OCI-LY3 (cell line): ENCODE data around the gene FMN1.

Experiments
- H2AFZ ChIP-seq: fragments of 200-600, 300-600 bp; shearing (Covaris generic); 2 replicates; pipeline ENCODE4 v1.6.0; 2014; ENCODE audit warnings: antibody characterized with exemption, low read depth, low read length
- H3K27ac ChIP-seq: fragments of 200-600, 300-600 bp; sonication (generic); 2 replicates; pipeline ENCODE4 v1.5.1; 2014; ENCODE audit warnings: mild to moderate bottlenecking, low read length, moderate library complexity, mixed read lengths
- H3K27me3 ChIP-seq: fragments of 200-600, 300-600 bp; sonication (generic); 2 replicates; pipeline ENCODE4 v1.6.1; 2014; ENCODE audit warnings: low read depth, low read length, mixed read lengths
- H3K36me3 ChIP-seq: fragments of 200-600, 300-600 bp; sonication (generic); replicated peaks from 2 replicates; pipeline ENCODE3; 2014; ENCODE audit warnings: low read depth, low read length, mixed read lengths
- H3K4me1 ChIP-seq: fragments of 300-600, 200-600 bp; sonication (generic); 2 replicates; pipeline ENCODE4 v1.6.1; 2014; ENCODE audit warnings: low read length, mixed read lengths
- H3K4me2 ChIP-seq: fragments of 200-600, 300-600 bp; sonication (generic); 2 replicates; pipeline ENCODE4 v1.6.1; 2014; ENCODE audit warnings: low read length, mixed read lengths
- H3K4me3 ChIP-seq: fragments of 300-600, 200-600 bp; sonication (generic); 2 replicates; pipeline ENCODE4 v1.5.1; 2014; ENCODE audit warnings: antibody characterized with exemption, mild to moderate bottlenecking, low read length, moderate library complexity
- H3K79me2 ChIP-seq: fragments of 300-600, 200-600 bp; shearing (Covaris generic); 2 replicates; pipeline ENCODE4 v1.6.1; 2014; ENCODE audit warnings: mild to moderate bottlenecking, low read length, mixed read lengths
- H3K9ac ChIP-seq: fragments of 300-600, 200-600 bp; shearing (Covaris generic); 2 replicates; pipeline ENCODE4 v1.6.0; 2014; ENCODE audit warnings: mild to moderate bottlenecking, low read length, moderate library complexity
- H3K9me3 ChIP-seq: fragments of 200-600, 300-600 bp; shearing (Covaris generic); 2 replicates; pipeline ENCODE4 v1.6.1; 2014; ENCODE audit warnings: low read length, mixed read lengths; ENCODE audit not compliant: insufficient read depth
- H4K20me1 ChIP-seq: fragments of 200-600, 300-600 bp; sonication (generic); 2 replicates; pipeline ENCODE4 v1.6.1; 2016; ENCODE audit warnings: low read length, mixed read lengths; ENCODE audit not compliant: insufficient read depth
- CTCF ChIP-seq: fragments of 200-600, 300-600 bp; sonication (generic); IDR thresholded peaks from 2 replicates; pipeline ENCODE4 v1.5.1; 2014; ENCODE audit warnings: antibody characterized with exemption, low read length, low read depth
- EZH2phosphoT487 ChIP-seq: fragments of 200-600 bp; shearing (Covaris generic); IDR thresholded peaks from 2 replicates; pipeline ENCODE4 v1.6.1; 2018; ENCODE audit warnings: antibody characterized with exemption, mixed run types, low read depth

Gene FMN1

GRCh38 chr15:32799936-32800535 is 394.5 kb downstream of the FMN1 start:
- Histone ChIP-seq H3K79me2 (no peaks in the 10 kb centered on the region), H2AFZ (no peak overlapping the region), H3K27me3 (peaks cover 24% of the 10 kb centered on the region), H3K4me2 (no peak overlapping the region), H4K20me1 (no peaks in the 10 kb centered on the region), H3K27ac (no peak overlapping the region), H3K4me1 (no peaks in the 10 kb centered on the region), H3K9me3 (no peaks in the 10 kb centered on the region), H3K36me3 (no peaks in the 10 kb centered on the region), H3K9ac (no peak overlapping the region), H3K4me3 (no peak overlapping the region)
- no peak for TF ChIP-seq CTCF
- no peak for TF ChIP-seq EZH2phosphoT487

- Histone ChIP-seq H3K9me3 (no peaks in the 10 kb centered on the region), H3K27ac (no peak overlapping the region), H3K27me3 (peaks cover 22% of the 10 kb centered on the region), H3K4me1 (no peaks in the 10 kb centered on the region), H3K4me3 (no peak overlapping the region), H3K4me2 (no peak overlapping the region), H3K79me2 (no peaks in the 10 kb centered on the region), H2AFZ (no peak overlapping the region), H4K20me1 (no peaks in the 10 kb centered on the region), H3K36me3 (no peaks in the 10 kb centered on the region), H3K9ac (no peak overlapping the region)
- TF ChIP-seq CTCF = no peak
Observed at GRCh38 chr15:32796856-32797255, 397.7 kb downstream of the FMN1 start.

GRCh38 chr15:32794973-32795372 is 399.5 kb downstream of the FMN1 start:
- no peak overlapping the region for H2AFZ ChIP-seq
- no peaks in the 10 kb centered on the region for H3K79me2 ChIP-seq
- no peak overlapping the region for H3K27ac ChIP-seq
- TF ChIP-seq CTCF (no peak), EZH2phosphoT487 (no peak)
- H3K9me3 ChIP-seq = no peaks in the 10 kb centered on the region
- no peaks in the 10 kb centered on the region for H3K4me1 ChIP-seq
- H4K20me1 ChIP-seq = no peaks in the 10 kb centered on the region
- H3K4me3 ChIP-seq = no peak overlapping the region
- H3K4me2 ChIP-seq = no peak overlapping the region
- H3K36me3 ChIP-seq = no peaks in the 10 kb centered on the region
- no peak overlapping the region for H3K9ac ChIP-seq
- peaks cover 22% of the 10 kb centered on the region for H3K27me3 ChIP-seq

- TF ChIP-seq CTCF (no peak), EZH2phosphoT487 (no peak)
- H3K4me1 ChIP-seq = no peaks in the 10 kb centered on the region
- H3K9ac ChIP-seq = no peak overlapping the region
- H4K20me1 ChIP-seq = no peaks in the 10 kb centered on the region
- no peaks in the 10 kb centered on the region for H3K79me2 ChIP-seq
- H3K4me2 ChIP-seq = no peak overlapping the region
- H2AFZ ChIP-seq = no peak overlapping the region
- no peaks in the 10 kb centered on the region for H3K36me3 ChIP-seq
- H3K4me3 ChIP-seq = no peak overlapping the region
- no peaks in the 10 kb centered on the region for H3K9me3 ChIP-seq
- H3K27me3 ChIP-seq = peaks cover 18% of the 10 kb centered on the region
- no peak overlapping the region for H3K27ac ChIP-seq
Observed at GRCh38 chr15:32792436-32792835, 402.1 kb downstream of the FMN1 start.
